H1 (cell line): Measurements from ENCODE around the gene RNF215. TPM values are rescaled to one million over a fixed set of nuclear protein-coding genes. Genes with fewer than 3 reads are reported as not detected.

Source experiments
- CTCF ChIA-PET: fragments of 300-600 bp; sonication (Branson Sonifier 250); formaldehyde crosslinking; loops from one replicate; lab custom pipeline; 2021; ENCODE audit not compliant: partially characterized antibody; lab: Charles Lee
- POLR2A ChIA-PET: fragments of 300-600 bp; sonication (Branson Sonifier 250); formaldehyde crosslinking; loops from one replicate; lab custom pipeline; 2021; ENCODE audit warnings: inconsistent platforms; ENCODE audit not compliant: partially characterized antibody; lab: Charles Lee
- DNase-seq, 2 experiments: peaks; one replicate each; pipeline versions ENCODE4 v3.0.0 to v3.0.0-alpha.2; 2010 to 2022; ENCODE audit warnings: low spot score in 2 of 2, low read depth in 1 of 2, mixed read lengths in 1 of 2
- FAIRE-seq: peaks from 2 replicates; lab custom pipeline; 2011; peaks lifted over from hg19 to GRCh38; lab: Jason Lieb, UNC
- H2AFZ ChIP-seq: 2 replicates; pipeline ENCODE4 v1.8.1; 2012; ENCODE audit warnings: low read length, inconsistent platforms
- H2AK5ac ChIP-seq: 2 replicates; pipeline ENCODE4 v1.6.1; 2013; ENCODE audit warnings: low read depth, low read length
- H2BK120ac ChIP-seq: replicated peaks from 2 replicates; pipeline ENCODE3; 2013; ENCODE audit warnings: low read depth, low read length, inconsistent platforms
- H2BK12ac ChIP-seq: 2 replicates; pipeline ENCODE4 v1.6.1; 2013; ENCODE audit warnings: low read depth, low read length
- H2BK15ac ChIP-seq: 2 replicates; pipeline ENCODE4 v1.6.1; 2013; ENCODE audit warnings: low read length
- H2BK20ac ChIP-seq: 2 replicates; pipeline ENCODE4 v1.6.1; 2013; ENCODE audit warnings: low read length
- H2BK5ac ChIP-seq: 2 replicates; pipeline ENCODE4 v1.6.1; 2013; ENCODE audit warnings: low read depth, low read length
- H3K14ac ChIP-seq: 2 replicates; pipeline ENCODE4 v1.6.1; 2013; ENCODE audit warnings: inconsistent platforms; ENCODE audit not compliant: insufficient read length
- H3K18ac ChIP-seq: 2 replicates; pipeline ENCODE4 v1.6.1; 2013; ENCODE audit warnings: low read length; ENCODE audit errors: extremely low read depth
- H3K23ac ChIP-seq: 2 replicates; pipeline ENCODE4 v1.6.1; 2013; ENCODE audit warnings: inconsistent platforms; ENCODE audit not compliant: insufficient read length
- H3K23me2 ChIP-seq: 2 replicates; pipeline ENCODE4 v1.6.1; 2013; ENCODE audit warnings: low read depth, low read length
- H3K27ac ChIP-seq: 2 replicates; pipeline ENCODE4 v1.6.1; 2011; ENCODE audit warnings: low read depth, low read length, inconsistent platforms
- H3K27me3 ChIP-seq, 4 experiments: replicated peaks in 1 of 4; 1 replicate in 1 of 4; 2 replicates in 3 of 4; pipeline versions ENCODE4 v1.6.1 to v1.8.1; 2011 to 2013; ENCODE audit warnings: low read length in 3 of 4, mild to moderate bottlenecking in 3 of 4, inconsistent platforms in 2 of 4, mixed read lengths in 2 of 4, moderate library complexity in 1 of 4; ENCODE audit not compliant: control insufficient read depth in 3 of 4, insufficient read depth in 3 of 4; ENCODE audit errors: extremely low read depth in 1 of 4
- H3K36me3 ChIP-seq, 4 experiments: 2 replicates each; pipeline versions ENCODE4 v1.6.1 to v1.8.1; 2011 to 2013; ENCODE audit warnings: mild to moderate bottlenecking in 4 of 4, low read length in 3 of 4, moderate library complexity in 2 of 4, control low read depth in 1 of 4, inconsistent platforms in 1 of 4; ENCODE audit not compliant: insufficient read depth in 4 of 4, control insufficient read depth in 2 of 4
- H3K4ac ChIP-seq: replicated peaks from 2 replicates; pipeline ENCODE3; 2013; ENCODE audit warnings: low read length, low read depth, mixed read lengths, inconsistent platforms; ENCODE audit not compliant: insufficient read length
- H3K4me1 ChIP-seq, 4 experiments: replicated peaks in 1 of 4; 1 replicate in 1 of 4; 2 replicates in 3 of 4; pipeline versions ENCODE4 v1.6.1 to v1.8.1; 2011 to 2013; ENCODE audit warnings: low read length in 3 of 4, inconsistent platforms in 2 of 4, mixed read lengths in 1 of 4; ENCODE audit not compliant: insufficient read depth in 4 of 4, control insufficient read depth in 3 of 4
- H3K4me2 ChIP-seq, 2 experiments: 2 replicates each; pipeline versions ENCODE4 v1.6.1 to v1.8.1; 2011 to 2013; ENCODE audit warnings: low read depth in 2 of 2, low read length in 2 of 2, control low read depth in 1 of 2, inconsistent platforms in 1 of 2, mild to moderate bottlenecking in 1 of 2; ENCODE audit not compliant: insufficient read depth in 1 of 2
- H3K4me3 ChIP-seq, 4 experiments: fragments of 200-600, 300-600 bp in 1 of 4; sonication (generic), shearing (Covaris generic), sonication (Bioruptor Twin) in 1 of 4; 2 replicates each; pipeline versions ENCODE4 v1.5.1 to v1.8.1; 2011 to 2016; ENCODE audit warnings: low read length in 4 of 4, low read depth in 3 of 4, control low read depth in 2 of 4, inconsistent platforms in 2 of 4, mild to moderate bottlenecking in 2 of 4, mixed read lengths in 1 of 4, moderate library complexity in 1 of 4; ENCODE audit not compliant: insufficient read depth in 2 of 4; ENCODE audit errors: extremely low read depth in 1 of 4
- H3K56ac ChIP-seq: replicated peaks from 2 replicates; pipeline ENCODE3; 2013; ENCODE audit warnings: low read depth, mild to moderate bottlenecking, mixed read lengths, low read length, inconsistent platforms; ENCODE audit not compliant: insufficient read length
- H3K79me1 ChIP-seq: 2 replicates; pipeline ENCODE4 v1.6.1; 2013; ENCODE audit warnings: low read depth, low read length, control low read depth
- H3K79me2 ChIP-seq, 2 experiments: 2 replicates each; pipeline versions ENCODE4 v1.6.1 to v1.8.1; 2012 to 2013; ENCODE audit warnings: low read length in 2 of 2, mild to moderate bottlenecking in 2 of 2, inconsistent platforms in 1 of 2; ENCODE audit not compliant: insufficient read depth in 2 of 2, control insufficient read depth in 1 of 2
- H3K9ac ChIP-seq, 4 experiments: replicated peaks in 1 of 4; 1 replicate in 1 of 4; 2 replicates in 3 of 4; pipeline versions ENCODE4 v1.6.1 to v1.8.1; 2011 to 2013; ENCODE audit warnings: low read depth in 3 of 4, low read length in 3 of 4, control low read depth in 2 of 4, mild to moderate bottlenecking in 2 of 4, moderate library complexity in 2 of 4, inconsistent platforms in 1 of 4; ENCODE audit errors: extremely low read depth in 1 of 4
- H3K9me3 ChIP-seq, 2 experiments: 2 replicates each; pipeline versions ENCODE4 v1.6.1 to v1.8.1; 2012 to 2013; ENCODE audit warnings: mild to moderate bottlenecking in 2 of 2, moderate library complexity in 2 of 2, control low read depth in 1 of 2, inconsistent platforms in 1 of 2, low read depth in 1 of 2, low read length in 1 of 2, mixed read lengths in 1 of 2; ENCODE audit not compliant: insufficient read depth in 2 of 2
- H4K20me1 ChIP-seq, 2 experiments: replicated peaks in 1 of 2; 2 replicates each; pipeline versions ENCODE3 to v1.8.1; 2011 to 2013; ENCODE audit warnings: inconsistent platforms in 2 of 2, low read length in 2 of 2, mild to moderate bottlenecking in 1 of 2; ENCODE audit not compliant: insufficient read depth in 2 of 2, control insufficient read depth in 1 of 2
- H4K5ac ChIP-seq: 2 replicates; pipeline ENCODE4 v1.6.1; 2013; ENCODE audit warnings: low read length, low read depth, mixed read lengths, inconsistent platforms; ENCODE audit not compliant: insufficient read length
- H4K8ac ChIP-seq: 2 replicates; pipeline ENCODE4 v1.8.0; 2013; ENCODE audit warnings: mild to moderate bottlenecking, moderate library complexity, low read length, inconsistent platforms; ENCODE audit not compliant: insufficient read depth; ENCODE audit errors: extremely low read depth
- H4K91ac ChIP-seq: replicated peaks from 2 replicates; pipeline ENCODE3; 2013; ENCODE audit warnings: low read length, mixed read lengths, inconsistent platforms; ENCODE audit not compliant: insufficient read length
- ASH2L ChIP-seq: fragments of 200-600, 300-600 bp; sonication (generic); IDR thresholded peaks from one replicate; pipeline ENCODE4 v1.7.1; 2017; ENCODE audit warnings: low read length
- EP300 ChIP-seq, 2 experiments: IDR thresholded peaks; 1 replicate in 1 of 2; 2 replicates in 1 of 2; pipeline ENCODE4 v1.6.1; 2011 to 2012; ENCODE audit warnings: low read depth in 2 of 2, low read length in 2 of 2, mild to moderate bottlenecking in 2 of 2, borderline replicate concordance in 1 of 2, inconsistent platforms in 1 of 2, moderate library complexity in 1 of 2
- GTF2F1 ChIP-seq: IDR thresholded peaks from 2 replicates; pipeline ENCODE4 v1.6.1; 2012; ENCODE audit warnings: low read depth, low read length, improper control_type of control experiment, borderline replicate concordance
- POLR2A ChIP-seq, 2 experiments: IDR thresholded peaks; 1 replicate in 1 of 2; 2 replicates in 1 of 2; pipeline ENCODE4 v1.6.1; 2011; ENCODE audit warnings: low read depth in 2 of 2, low read length in 2 of 2, mild to moderate bottlenecking in 2 of 2; ENCODE audit errors: control extremely low read depth in 1 of 2
- SIX5 ChIP-seq: IDR thresholded peaks from 2 replicates; pipeline ENCODE4 v1.6.1; 2011; ENCODE audit warnings: mild to moderate bottlenecking, low read depth, low read length
- SP4 ChIP-seq: IDR thresholded peaks from 2 replicates; pipeline ENCODE4 v1.6.1; 2012; ENCODE audit warnings: low read length, inconsistent platforms
- SRF ChIP-seq: IDR thresholded peaks from 2 replicates; pipeline ENCODE4 v1.6.1; 2011; ENCODE audit warnings: mild to moderate bottlenecking, low read depth, low read length, moderate library complexity
- TCF12 ChIP-seq: IDR thresholded peaks from 2 replicates; pipeline ENCODE4 v1.6.1; 2011; ENCODE audit warnings: low read depth, mild to moderate bottlenecking, low read length
- WGBS, 2 experiments: shearing (Covaris generic) in 1 of 2; methylation state at CpG; one replicate each; pipeline versions ENCODE4 v1.1.6 to v1.1.7; 2013 to 2015; ENCODE audit warnings: low lambda C conversion rate in 2 of 2, mixed read lengths in 2 of 2, inconsistent platforms in 1 of 2, low coverage in 1 of 2, missing lambda C conversion rate in 1 of 2; ENCODE audit not compliant: insufficient replicate concordance in 2 of 2, insufficient coverage in 1 of 2, insufficient read length in 1 of 2; ENCODE audit errors: extremely low coverage in 1 of 2, missing lambda C conversion rate in 1 of 2; 5-methylcytosine and 5-hydroxymethylcytosine counted together
- polyA plus RNA-seq, 7 experiments: library from polyadenylated mRNA; depleted of rRNA in 3 of 7; stranded (reverse) in 5 of 7; unstranded in 2 of 7; fragments of >200 nt in 5 of 7; fragments of 200-250 nt in 2 of 7; gene quantifications; 1 replicate in 5 of 7; 2 replicates in 1 of 7; 4 replicates in 1 of 7; pipeline versions ENCODE4 v1.2.1 to v1.2.3, GENCODE V29; 2011 to 2013; ENCODE audit warnings: missing spikeins in 2 of 7, mixed read lengths in 2 of 7
- total RNA-seq: library from RNA; stranded (reverse); fragmentation: NEBNext Ultra II Directional; extraction: Animal tissue kit (Norgen Biotek cat#: 25700); gene quantifications from 2 replicates; pipeline ENCODE4 v1.2.1, GENCODE V29; 2021

The RNF215 gene
- total and polyA plus RNA-seq, 2 of the 8 experiments (the other 6 are each of a cell fraction or from before 2014, with no cell fraction given), result 13.1 to 19.0 TPM

DNA sequence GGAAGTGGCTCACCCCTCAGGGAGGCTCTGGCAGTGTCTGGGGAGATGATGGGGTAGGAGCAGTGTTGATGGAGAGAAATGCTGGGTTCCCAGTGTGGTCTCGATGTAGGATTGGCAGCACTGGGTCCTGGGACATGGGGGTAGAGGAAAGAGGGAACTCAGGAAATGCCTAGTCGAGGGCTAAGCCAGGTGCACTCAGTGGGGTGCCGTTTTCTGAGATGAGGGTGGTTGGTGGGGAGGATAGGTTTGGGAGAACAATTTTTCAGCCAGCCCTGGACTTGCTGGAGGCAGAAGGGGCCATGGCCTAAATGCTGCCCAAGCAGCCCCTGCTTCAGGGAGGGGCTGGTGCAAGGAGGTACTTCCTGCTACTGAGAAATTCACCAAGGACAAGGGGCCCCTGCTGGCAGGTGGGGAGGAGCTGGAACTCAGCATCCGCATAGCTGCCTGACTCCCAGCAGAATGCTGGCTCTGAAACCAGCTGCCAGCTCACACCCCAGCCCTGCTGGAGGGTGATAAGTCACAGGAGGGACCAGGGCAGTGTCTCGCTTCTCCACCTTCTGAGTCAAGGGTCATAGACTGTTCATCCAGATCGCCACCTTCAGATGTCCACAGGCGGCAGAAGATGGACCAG is 24.4 kb downstream of the RNF215 start:
- H3K79me1 ChIP-seq, result peaks cover 5% of the 10 kb centered on the region; the same call in 1 of the 2 replicates
- peak overlapping the region in 1 of 2 experiments; percentile 49; a peak in 2 of 4 replicates for H3K4me2 ChIP-seq
- DNase-seq, result peak in 1 of 2 experiments; percentile 67
- H3K18ac ChIP-seq, result no peak overlapping the region
- no peak overlapping the region for H3K14ac ChIP-seq
- H3K4ac ChIP-seq, result no peak overlapping the region
- ChIA-PET POLR2A (interaction anchor here (0.8 to 11.5 kb wide), 4 partner anchors 8 to 82 kb away, joined by 3 to 129 read pairs (median 4); no protein-coding TSS in a partner anchor), CTCF (interaction anchor here (0.6 to 1.5 kb wide), 11 partner anchors 11 to 800 kb away, joined by 3 to 5 read pairs (median 3); partner anchors contain the start of gene SEC14L2)
- H3K23me2 ChIP-seq, result no peaks in the 10 kb centered on the region
- H3K4me1 ChIP-seq, result peaks cover 0 to 15% (median 11%) of the 10 kb centered on the region in 4 experiments; a peak in 5 of 7 replicates
- H2BK5ac ChIP-seq, result peak overlapping the region; percentile 76
- peak overlapping the region; percentile 93; the same call in 1 of the 2 replicates for H2BK20ac ChIP-seq
- H3K56ac ChIP-seq, result no peak overlapping the region
- H4K5ac ChIP-seq, result no peak overlapping the region
- H2BK12ac ChIP-seq, result peak overlapping the region; percentile 71; the same call in 1 of the 2 replicates
- H2AK5ac ChIP-seq, result 0 out of 2 replicates have a peak overlapping the region, but pooled peaks have one; percentile 48
- H3K23ac ChIP-seq, result no peak overlapping the region
- H4K8ac ChIP-seq, result no peak overlapping the region
- H3K27ac ChIP-seq, result 0 out of 2 replicates have a peak overlapping the region, but pooled peaks have one; percentile 15
- peaks cover 0 to 3% (median 1%) of the 10 kb centered on the region in 4 experiments; a peak in 3 of 8 replicates for H3K36me3 ChIP-seq
- TF ChIP-seq SP4 (no peak), GTF2F1 (peak; percentile 31; the same call in 1 of the 2 replicates), POLR2A (IDR thresholded peaks at IDR 0.05; ENCODE audit: control extremely low read depth in 1 of 2, low read depth in 2 of 2, low read length in 2 of 2) (0 out of 3 replicates have a peak, but pooled peaks of 1 of the 2 experiments have one; percentile 23), TCF12 (peak; percentile 66; the same call in 1 of the 2 replicates), SRF (no peak), SIX5 (no peak), ASH2L (no peak), EP300 (IDR thresholded peaks at IDR 0.05; ENCODE audit: borderline replicate concordance in 1 of 2, low read depth in 2 of 2, low read length in 2 of 2) (no peak)
- TF ChIP-seq, all 59 proteins: peak for 3
- Histone ChIP-seq H3K9ac (no peak overlapping the region), H4K91ac (no peak overlapping the region), H2AFZ (no peak overlapping the region), H2BK15ac (peak overlapping the region; percentile 7; the same call in 1 of the 2 replicates), H3K9me3 (no peaks in the 10 kb centered on the region), H3K27me3 (no peaks in the 10 kb centered on the region), H3K79me2 (0 out of 4 replicates have a peak, but pooled peaks cover 0 to 3% of the 10 kb centered on the region in 2 experiments), H3K4me3 (0 out of 8 replicates have a peak overlapping the region, but pooled peaks of 1 of the 4 experiments have one; percentile 2), H2BK120ac (no peak overlapping the region), H4K20me1 (no peaks in the 10 kb centered on the region)
- FAIRE-seq, result no peak
- 59% methylated on average over 6 of the region's 7 CpGs; no CpG with 5 or more reads in 1 of the 2 experiments for WGBS, 2 experiments
